DMS 273 (cell line): ENCODE measurements around the gene STAP1.

Source experiments
- DNase-seq: peaks from one replicate; lab custom pipeline; 2025; ENCODE audit not compliant: unreplicated experiment; lab: John Stamatoyannopoulos, UW

Gene STAP1

GRCh38 chr4:67554096-67554495 is 4.4 kb upstream of the STAP1 start:
- DNase-seq = no peak

DNA sequence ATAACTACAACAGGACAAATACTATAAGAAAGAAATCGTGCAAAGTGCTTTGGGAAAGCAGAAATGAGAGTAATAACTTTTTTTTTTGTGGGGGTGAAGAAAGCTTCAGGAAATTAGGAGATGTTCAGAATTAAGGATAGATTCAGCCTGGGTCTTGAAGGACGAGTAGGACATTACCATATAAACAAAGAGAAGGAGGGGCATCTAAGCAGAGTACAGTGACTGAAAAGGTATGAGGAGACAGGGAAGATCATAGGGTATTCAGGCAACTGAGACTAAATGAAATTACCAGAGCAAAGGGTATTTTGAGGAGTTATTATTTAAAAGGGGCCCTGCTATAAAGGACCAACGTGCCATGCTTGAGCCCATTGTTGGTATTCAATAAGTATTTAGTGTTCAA is 3.1 kb upstream of the STAP1 start:
- DNase-seq = no peak

DNA sequence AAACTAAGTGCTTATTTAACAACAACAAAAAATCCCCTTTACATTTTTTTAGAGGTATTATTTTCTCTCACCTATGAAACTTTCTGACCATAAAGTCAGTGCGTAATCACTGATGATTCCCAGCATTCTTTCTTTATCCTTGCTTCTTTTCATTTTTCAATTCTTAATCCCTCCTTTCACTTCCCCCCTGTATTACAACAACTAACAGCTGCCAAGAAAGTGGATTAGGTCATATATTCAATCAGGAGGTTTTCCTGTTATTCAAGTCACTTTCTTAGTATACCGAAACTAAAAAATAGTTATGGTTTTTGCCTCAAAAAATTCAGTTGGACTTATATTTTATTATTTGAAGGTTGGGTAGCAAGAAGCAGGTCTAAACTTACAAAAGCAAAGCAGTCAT is 2.1 kb upstream of the STAP1 start:
- DNase-seq = no peak

DNA sequence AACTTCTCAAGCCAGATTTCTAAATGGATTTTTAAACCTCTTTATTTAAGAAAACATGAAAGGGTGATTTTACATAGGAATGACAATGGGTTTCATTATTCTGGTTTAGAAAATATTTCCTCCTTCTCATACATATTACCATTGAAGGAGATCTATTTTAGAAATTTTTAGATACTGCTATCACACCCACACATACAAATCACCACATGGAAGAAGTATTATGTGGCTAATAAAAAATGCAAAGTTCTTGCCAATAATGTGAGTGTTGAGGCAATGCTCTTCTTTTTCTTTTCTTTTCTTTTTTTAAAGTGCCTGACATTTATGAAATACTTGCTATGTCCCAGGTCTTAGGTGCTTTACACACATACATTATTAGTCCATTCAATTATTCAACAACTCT is 6.8 kb downstream of the STAP1 start:
- DNase-seq = no peak

DNA sequence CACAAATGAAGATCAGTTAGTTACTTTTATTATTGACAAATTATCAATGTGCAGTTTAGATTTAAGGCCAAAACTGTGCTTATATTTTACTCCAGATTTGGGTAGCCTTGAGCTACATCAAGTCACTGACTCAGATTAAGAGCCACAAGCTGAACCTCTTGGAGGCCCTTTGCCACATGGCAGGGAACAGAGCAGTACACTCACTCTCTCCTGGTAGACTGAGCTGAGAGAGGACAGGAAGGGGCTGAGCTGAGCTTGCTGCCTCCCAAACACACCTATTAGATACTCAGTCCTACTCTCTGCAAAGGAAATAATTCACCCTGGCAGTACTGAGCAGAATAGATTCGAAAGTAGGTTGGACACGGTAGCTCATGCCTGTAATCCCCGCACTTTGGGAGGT is 7.8 kb downstream of the STAP1 start:
- no peak for DNase-seq

DNA sequence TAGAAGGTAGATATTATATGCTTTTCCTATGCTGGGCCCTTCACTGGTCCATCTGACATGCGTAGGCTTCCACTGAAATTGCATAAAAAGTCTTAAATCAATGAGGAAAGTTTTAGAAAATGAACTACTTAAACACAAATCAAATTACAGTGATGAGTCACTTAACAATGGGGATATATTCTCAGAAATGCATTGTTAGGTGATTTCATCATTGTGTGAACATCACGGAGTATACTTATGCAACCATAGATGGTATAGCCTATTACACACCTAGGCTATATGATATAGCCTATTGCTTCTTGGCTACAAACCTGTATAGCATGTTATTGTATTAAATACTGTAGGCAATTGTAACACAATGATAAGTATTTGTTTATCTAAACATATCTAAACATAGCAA is 10.3 kb downstream of the STAP1 start:
- no peak for DNase-seq

DNA sequence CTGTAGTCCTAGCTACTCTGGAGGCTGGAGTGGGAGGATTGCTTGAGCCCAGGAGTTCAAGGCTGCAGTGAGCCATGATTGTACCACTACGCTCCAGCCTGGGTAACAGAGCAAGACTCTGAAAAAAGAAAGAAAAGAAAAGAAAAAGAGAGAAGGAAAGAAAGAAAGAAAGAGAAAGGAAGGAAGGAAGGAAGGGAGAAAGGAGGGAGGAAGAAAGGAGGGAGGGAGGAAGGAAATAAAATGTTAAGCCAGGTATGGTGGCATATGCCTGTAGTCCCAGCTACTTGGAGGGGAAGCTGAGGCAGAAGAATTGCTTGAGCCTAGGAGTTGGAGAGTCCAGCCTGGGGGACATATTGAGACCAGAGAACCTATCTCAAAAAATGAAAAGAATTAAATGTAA is 12.0 kb downstream of the STAP1 start:
- DNase-seq = no peak

DNA sequence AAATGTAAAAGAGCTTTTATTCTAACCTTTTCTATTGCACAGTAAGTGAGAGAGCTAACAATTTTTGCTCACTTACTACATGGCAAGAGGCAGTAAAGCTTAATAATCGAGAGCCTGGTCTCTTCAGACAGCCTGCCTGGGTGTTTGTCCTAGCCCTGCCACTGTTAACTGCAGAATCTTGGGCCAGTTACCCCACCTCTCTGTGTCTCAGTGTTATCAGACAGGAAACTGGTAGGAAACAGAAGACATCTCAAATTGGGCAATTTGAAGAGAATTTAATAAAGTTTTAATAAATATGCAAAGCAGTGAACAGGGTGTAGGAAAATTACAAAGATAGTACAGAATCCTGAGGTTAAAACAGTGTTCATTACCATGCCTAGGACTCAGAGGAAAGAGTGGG is 13.4 kb downstream of the STAP1 start:
- no peak for DNase-seq

DNA sequence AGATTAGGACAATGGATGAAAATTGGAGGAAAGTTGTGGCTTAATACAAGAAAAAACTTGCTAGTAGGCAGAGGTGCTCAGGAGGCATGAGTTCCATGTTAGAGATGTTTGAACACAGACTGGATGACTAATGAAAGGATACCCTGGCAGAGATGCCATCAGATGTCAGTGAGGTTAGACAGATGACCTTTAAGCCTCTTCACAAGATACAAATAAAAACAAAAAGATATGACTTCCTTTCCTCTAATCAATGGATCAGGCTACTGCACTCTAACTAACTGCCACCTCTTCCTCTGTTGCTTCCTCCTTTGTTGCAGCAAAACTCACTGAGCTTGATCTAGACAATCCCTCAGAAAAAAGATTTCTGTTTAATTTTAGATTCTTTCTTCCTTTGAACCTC is 14.7 kb downstream of the STAP1 start:
- DNase-seq = no peak

- peak; percentile 75 for DNase-seq
Observed at GRCh38 chr4:67575232-67576058, 16.9 kb downstream of the STAP1 start.

- no peak for DNase-seq
Observed at GRCh38 chr4:67576059-67576466, 17.5 kb downstream of the STAP1 start.

DNA sequence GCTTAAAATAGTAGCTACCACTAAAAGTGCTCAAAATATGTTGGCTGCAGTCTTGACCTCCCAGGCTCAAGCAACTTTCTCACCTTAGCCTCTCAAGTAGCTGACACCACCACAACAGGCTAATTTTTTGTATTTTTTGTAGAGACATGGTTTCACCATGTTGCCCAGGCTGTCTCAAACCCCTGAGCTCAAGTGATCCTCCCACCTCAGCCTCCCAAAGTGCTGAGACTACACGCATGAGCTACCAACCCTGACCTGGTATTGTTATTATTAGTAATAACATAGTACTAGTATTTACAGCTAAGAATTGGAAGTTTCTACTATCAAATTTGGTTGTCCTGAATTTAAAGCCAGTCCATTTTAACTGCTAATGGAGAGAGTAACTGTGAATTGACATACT is 18.0 kb downstream of the STAP1 start:
- DNase-seq = no peak

GRCh38 chr4:67580577-67580976 is 22.1 kb downstream of the STAP1 start:
- DNase-seq = no peak

GRCh38 chr4:67581208-67581857 is 22.8 kb downstream of the STAP1 start:
- DNase-seq = no peak

DNA sequence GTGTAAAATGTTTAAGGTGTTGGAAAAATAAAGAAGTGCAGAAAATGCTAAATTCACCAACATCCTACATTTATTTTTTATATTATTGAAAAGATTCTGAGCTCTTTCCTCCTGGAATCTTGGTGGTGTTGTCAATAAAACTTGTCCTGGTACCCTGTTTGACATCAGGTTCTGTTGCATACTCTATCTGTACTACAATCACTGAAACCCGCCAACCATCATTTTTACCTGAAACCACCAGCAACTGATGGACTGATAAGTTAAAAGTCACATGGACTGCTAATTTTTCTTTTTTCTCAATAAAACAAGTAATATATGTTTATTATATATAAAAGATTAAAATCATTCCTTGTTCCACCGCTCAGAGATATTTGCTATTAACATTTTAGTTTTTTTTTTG is 23.4 kb downstream of the STAP1 start:
- no peak for DNase-seq

- DNase-seq = peak; percentile 11
Observed at GRCh38 chr4:67584496-67584895, 26.0 kb downstream of the STAP1 start.

DNA sequence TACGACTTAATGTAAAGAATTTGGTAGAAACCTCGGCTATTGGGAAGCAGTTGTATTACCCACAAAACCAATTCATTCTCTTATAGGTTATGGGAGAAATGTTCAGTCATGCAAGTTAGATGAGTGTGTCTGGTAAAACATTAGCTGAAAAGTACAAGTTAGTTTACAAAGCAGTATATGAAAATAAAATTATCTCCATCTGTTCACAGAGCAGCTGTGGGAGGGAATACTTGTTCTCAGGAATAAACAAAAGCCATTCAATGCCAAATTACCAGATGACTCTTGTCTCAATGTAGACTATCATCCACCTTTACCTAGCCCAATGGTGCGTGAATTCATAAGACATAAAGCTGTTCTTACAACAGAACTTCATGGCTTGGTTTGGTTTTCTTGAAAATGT is 28.6 kb downstream of the STAP1 start:
- DNase-seq = peak; percentile 25

- no peak for DNase-seq
Observed at GRCh38 chr4:67593741-67594175, 35.2 kb downstream of the STAP1 start.

DNA sequence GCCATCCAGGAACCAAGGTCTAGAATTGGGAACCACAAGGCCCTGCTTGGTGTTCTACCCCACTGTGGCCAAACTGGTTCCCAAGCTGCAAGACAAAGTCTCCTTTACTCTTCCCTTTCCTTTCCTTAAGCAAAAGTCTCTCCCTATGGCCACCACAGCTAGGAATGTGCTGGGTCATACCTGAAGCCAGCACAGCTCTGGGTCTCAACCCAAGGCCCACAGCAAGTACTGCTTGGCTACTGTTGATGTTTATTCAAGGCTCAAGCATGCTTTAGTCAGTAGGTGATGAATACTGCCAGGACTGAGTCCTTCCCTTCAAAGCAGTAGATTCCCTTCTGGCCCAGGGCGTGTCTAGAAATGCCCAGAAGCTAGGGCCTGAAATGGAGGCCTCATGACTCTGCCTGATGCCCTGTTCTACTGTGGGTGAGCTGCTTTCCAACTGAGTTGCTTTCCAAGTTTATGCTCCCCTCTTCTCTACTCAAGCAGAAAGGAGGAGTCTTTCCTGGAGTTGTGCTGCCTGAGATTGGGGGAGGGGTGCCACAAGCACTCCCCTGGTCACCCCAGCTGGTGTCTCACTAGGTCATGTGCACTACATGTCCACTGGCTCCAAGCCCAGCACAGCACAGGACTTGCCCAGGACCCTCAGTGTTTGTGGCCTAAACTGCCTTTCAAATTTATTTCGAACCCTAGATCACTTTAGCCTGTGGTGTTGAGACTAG is 44.9 kb downstream of the STAP1 start:
- DNase-seq = no peak

GRCh38 chr4:67604029-67604381 is 45.5 kb downstream of the STAP1 start:
- DNase-seq = no peak

GRCh38 chr4:67604749-67605148 is 46.2 kb downstream of the STAP1 start:
- peak; percentile 1 for DNase-seq

DNA sequence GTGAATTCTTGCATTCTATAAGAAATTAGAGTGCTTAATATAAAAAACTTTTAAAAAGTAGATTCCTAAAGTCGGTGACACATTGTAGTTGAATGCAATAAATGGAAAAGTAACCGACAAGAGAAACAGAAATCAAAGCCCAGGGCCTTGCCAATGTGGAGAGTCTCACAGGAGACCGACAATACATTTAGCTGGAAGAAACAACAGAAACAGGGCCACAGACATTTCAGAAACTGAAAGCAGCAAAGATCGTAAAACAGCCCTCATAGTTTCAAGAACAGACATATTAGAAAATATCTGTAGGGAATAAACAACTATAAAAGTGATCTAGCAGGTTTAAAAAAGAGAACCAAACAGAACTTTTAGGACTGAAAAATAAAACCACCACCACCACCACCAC is 49.5 kb downstream of the STAP1 start:
- DNase-seq = no peak
